HG02970 (cell line): Measurements from ENCODE around the gene IFT122.

Experiments
- ATAC-seq: cut with Tn5 transposase; IDR thresholded peaks from one replicate; pipeline ENCODE4 v1.9.1; 2021; ENCODE audit warnings: mild to moderate bottlenecking, moderate library complexity, moderate number of reproducible peaks; ENCODE audit not compliant: unreplicated experiment, low FRiP score

IFT122 gene

GRCh38 chr3:129439226-129439816, 703 bp upstream of the IFT122 start:
- ATAC-seq = peak; percentile 13

DNA sequence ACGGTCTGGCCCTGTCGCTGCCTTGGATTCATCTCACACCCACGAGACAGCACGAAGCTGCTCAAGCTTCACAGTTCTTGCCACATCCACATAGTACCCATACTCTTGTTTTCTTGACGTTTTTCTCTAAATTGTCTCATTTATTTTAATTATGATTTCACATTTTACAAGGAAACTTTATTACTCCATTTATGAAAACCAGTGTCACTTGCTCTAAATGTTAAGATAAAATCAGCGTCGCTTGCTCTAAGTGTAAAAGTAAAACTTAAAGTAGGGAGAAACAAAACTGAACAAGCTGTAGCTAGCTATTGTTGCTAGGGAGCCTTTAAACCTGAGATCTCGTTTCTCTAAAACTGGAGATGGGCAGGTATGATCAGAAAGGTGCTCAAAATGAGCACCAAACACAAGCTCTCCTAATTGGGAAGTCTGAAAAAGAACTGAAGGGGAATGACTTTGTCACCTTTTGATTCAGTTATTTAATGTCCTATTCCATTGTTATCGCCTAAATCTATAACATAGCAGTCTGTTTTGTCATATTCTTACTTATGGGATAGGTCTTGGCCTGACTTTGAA, 680 bp downstream of the IFT122 start:
- ATAC-seq = no peak

DNA sequence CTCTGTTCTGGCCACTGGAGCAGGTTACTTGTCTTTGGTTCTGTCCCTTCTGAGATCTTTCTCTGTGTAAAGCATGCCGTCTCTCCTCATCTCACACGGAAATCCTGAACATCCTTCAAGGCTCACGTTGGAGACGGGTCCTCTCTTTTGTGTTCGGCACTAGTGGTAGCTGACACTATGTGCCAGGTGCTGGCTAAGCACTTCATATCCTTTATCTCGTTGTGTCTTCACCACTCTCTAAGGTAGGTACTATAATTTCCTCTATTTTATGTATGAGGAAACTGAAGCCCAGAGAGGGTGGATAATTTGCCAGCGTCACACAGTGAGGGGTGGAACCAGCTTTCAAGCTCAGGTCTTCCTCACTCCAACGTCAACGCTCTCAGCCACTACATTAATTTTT, 1.2 kb downstream of the IFT122 start:
- no peak for ATAC-seq

DNA sequence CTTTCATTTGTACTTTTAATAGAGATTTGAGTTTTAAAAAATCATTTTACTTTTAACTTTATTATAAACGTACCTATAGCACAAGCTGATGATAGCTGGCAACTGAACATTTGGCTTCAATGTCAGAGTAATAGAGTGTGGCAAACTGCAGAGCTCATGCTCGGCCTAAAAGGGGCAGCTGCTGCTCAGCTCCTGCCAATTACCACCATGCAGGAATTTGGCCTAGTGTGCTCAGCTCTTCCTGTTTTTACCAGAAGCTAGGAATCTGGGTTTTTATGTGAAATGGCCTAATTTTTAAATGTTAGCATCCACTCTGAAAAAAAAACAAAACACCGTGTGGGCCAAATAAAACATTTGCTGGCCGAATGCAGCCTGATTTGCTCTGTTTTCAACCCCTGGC, 1.8 kb downstream of the IFT122 start:
- ATAC-seq = no peak

DNA sequence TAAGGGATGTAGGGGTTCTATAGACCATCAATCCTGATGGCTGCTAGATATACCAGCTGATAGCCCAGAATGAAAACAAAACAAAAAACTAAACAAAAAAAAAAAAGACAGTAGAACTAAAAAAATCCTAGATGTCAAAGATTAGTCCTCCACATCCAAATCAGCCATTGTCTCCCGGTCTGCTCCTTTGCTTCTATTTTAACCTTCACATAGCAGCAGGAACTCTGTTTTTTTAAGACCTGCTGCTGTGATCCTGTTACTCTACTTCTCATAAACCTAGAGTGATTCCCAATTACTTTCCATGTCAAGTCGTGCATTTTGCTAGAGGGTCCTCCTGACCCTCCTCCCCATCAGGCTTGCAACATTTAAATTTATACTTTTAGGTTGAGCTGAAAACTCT, 2.5 kb downstream of the IFT122 start:
- no peak for ATAC-seq

DNA sequence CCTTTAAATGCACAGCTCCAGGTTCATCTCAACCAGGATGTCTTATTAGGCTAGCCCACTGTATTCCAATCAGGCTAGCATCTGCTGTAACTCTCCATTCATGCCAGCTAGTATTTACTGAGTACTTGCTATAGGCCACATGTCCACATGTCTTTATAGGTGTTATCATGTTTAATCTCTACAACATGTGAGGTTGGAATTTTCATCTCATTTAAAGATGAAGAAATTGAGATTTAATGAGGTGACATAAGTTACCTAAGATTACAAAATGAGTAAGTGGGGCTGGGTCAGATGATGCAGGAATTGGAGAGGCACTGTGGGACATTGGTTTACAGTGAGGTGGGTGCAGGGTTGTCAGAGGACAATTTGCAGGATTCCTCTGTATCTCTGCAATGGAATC, 2.9 kb downstream of the IFT122 start:
- no peak for ATAC-seq

DNA sequence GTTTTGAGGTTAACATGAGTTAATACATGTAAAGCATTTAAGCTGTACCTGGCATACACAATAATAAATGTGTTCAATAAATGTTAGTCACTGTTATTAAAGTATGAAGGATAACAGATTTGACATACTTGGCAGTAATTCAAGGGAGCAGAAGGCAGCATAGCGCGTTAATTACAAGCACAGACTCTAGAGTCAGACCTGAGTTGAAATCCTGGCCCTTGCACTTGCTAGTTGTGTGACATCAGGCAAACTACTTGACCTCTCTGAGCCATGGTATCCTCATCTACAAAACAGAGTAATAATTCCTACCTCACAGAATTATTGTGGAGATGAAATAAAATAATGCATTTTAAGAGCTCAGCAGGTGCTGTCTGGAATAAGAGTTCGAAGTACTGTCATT, 5.4 kb downstream of the IFT122 start:
- no peak for ATAC-seq

GRCh38 chr3:129446926-129447325, 6.9 kb downstream of the IFT122 start:
- no peak for ATAC-seq

- ATAC-seq = no peak
These were observed 8.3 kb downstream of the IFT122 start for GRCh38 chr3:129448186-129448895.

DNA sequence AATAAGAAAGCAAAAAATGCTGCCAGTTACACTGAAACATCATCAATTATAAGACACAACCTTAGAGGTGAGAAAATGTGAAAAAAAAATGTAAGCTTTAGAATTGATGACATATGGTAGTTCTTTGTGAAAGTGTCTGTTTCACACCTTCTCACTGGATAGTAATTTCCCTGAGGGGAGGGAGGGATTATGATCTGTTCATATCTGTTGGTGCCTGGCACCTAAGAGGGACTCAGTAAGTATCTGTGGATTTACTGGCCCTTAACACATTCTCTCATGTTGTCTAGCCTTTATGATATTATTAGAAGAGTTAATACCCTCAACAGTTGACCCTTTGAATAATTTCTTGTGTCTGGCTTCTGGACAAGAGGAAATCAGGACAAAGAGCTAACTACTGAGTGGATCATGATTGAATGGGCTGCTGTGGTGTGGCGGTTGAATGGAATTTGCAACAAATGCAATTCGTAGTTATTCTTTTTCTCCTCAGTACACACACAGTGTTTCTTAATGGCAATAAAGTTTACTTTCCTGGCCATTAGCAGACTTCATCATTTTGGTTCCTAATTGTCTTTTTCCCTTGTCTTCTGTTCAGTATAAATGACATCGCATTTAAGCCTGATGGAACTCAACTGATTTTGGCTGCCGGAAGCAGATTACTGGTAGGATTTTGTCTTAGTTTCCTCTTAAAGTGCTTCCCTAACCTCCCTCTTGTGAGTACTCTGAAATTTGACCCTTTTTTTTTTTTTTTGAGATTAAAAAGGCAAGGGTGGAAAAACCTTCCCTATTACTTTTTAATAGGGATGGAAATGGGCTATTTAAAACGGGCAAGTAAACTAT, 9.5 kb downstream of the IFT122 start:
- ATAC-seq = no peak

GRCh38 chr3:129453732-129454131, 13.7 kb downstream of the IFT122 start:
- no peak for ATAC-seq

DNA sequence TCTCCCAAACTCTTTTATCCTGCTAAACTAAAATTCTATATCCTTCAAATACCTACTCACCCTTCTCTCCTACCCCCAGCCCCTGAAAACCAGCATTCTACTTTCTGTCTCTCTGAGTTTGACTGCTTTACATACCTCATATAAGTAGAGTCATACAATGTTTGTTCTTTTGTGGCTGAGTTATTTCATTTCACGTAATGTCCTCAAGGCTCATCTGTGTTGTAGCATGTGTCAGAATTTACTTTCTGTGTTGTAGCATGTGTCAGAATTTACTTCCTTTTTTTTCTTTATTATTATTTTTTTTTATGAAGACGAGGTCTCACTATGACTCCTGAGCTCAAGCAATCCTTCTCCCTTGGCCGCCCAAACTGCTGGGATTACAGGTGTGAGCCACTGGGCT, 20.1 kb downstream of the IFT122 start:
- no peak for ATAC-seq

GRCh38 chr3:129460572-129460971, 20.5 kb downstream of the IFT122 start:
- ATAC-seq = no peak

- no peak for ATAC-seq
These were observed 21.0 kb downstream of the IFT122 start for GRCh38 chr3:129461022-129461421.

DNA sequence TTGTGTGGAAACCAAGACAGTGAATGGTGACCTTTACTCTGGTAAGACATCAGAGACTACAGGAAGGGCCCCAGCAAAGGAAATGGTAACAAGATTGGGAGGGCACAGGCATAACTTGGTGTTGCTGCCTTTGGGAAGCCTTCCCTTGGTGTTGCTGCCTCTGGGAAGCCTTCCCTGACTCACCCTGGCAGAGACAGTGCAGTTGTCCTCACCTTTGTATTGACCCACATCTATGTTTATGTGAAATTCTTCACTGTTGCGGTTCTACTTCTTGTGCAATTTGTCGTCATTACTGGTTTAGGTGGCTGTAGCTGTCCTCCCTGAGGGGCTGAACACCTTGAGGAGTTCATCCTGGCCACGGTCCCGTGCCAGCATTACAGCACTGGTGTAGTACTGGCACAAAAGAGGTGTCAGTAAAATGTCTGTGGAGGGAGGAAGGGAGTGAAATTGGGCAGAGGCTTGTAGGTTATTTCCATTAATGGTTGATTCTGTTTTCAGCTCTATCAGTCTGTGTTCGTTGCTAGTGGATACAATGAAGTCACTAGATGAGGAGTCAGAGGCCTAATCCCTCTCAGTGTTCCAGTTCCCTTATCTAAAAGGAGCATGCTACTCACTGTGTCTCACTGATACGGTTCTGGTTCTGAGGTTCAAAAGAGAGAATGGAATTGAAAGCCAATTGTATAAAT, 21.6 kb downstream of the IFT122 start:
- ATAC-seq = no peak

DNA sequence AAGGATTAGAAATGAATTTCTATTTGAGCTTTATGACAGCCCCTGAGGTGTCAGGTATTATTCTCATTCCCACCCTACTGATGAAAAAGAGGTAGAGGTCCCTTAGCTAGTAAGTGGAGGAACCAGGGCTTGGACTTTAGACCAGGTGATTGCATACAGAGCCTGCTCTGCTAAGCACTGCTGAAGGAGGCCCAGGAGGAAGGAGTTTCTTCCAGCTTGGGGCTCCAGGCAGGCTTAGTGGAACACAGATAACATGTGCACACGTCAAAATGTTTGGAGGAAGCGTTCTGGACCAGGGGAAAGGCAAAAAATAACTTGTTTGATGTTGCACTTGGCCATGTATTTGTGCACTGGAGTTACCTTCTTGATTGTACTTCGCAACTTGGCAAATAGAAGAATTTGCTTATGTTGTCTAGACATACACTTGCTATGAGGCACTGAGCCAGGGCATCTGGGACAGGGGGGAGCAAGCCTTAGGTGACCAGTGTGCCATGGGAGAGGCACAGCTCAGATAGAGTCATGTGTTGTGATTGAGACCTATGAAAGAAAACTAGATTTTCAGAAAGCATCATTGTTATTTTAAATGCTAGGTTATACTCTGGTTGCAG, 22.4 kb downstream of the IFT122 start:
- no peak for ATAC-seq

DNA sequence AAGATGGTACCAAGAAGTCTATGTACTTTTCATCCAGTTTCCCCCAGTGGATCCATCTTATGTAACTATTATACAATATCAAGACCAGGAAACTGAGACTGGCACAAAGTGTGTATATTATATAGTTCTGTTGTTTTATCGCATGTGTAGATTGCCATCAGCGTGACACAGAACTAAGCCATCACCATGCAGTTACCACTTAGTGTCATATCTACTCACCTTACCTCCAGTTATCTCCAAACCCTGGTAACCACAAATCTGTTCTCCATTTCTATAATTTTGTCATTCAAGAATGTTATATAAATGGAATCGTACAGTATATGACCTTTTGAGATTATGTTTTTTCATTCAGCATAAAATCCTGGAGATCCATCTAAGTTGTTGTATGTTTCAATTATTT, 23.1 kb downstream of the IFT122 start:
- no peak for ATAC-seq

GRCh38 chr3:129463716-129464115, 23.7 kb downstream of the IFT122 start:
- no peak for ATAC-seq

DNA sequence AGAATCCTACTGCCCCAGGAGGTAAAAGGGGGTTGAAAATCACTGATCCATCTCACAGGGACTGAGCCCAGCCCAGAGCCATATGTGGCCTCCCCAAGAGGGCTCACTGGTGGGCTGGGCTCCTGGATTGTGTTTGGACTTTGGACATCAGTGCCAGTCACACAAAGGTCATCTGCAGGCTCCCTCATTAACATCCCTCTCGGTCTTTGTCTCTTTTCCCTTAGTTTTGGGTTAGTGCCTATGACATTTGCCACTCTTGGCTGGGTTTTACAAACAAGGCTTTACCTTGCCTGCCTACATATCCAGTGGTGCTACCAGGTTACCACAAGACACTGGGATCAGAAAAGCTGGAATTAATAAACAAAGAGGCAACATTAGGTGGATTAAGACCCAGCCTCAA, 27.9 kb downstream of the IFT122 start:
- ATAC-seq = no peak

DNA sequence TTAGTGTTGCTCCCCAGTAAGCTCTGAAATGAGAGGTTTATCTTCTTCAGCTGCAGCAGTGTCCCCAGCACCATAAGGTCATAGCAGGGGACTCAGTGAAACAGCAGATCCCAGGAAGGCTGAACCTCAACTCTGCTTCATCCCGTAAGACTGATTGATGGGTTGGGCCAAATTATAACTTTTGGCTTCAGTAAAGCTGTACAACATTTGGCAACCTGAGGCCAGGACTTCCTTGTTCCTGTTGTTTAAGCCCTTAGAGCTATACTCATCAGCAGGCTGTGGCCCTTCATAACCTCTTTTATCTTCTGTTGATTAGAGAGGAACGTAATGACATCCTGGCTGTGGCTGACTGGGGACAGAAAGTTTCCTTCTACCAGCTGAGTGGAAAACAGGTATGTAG, 29.0 kb downstream of the IFT122 start:
- ATAC-seq = no peak
